Measurements from ENCODE around the gene GRIN3A. TPM values are rescaled to one million over a fixed set of nuclear protein-coding genes. Genes with fewer than 3 reads are reported as not detected.

Gene GRIN3A
- total RNA-seq, 1 experiment from 2014 or later = 0.02 TPM

GRCh38 chr9:101593345-101593744 is 145.1 kb downstream of the GRIN3A start (continued):
- TF ChIP-seq ZNF532 (CRISPR knock-in tag; IDR thresholded peaks at IDR 0.05; ENCODE audit: borderline replicate concordance) (no peak), SMAD3 (CRISPR knock-in tag; IDR thresholded peaks at IDR 0.05; ENCODE audit: borderline replicate concordance) (no peak), NFE2L1 (CRISPR knock-in tag; IDR thresholded peaks at IDR 0.05) (no peak), NFATC4 (CRISPR knock-in tag; IDR thresholded peaks at IDR 0.05) (no peak), CDX4 (CRISPR knock-in tag; IDR thresholded peaks at IDR 0.05; ENCODE audit: borderline replicate concordance) (no peak), ZNF512 (CRISPR knock-in tag; IDR thresholded peaks at IDR 0.05; ENCODE audit: borderline replicate concordance) (no peak), ZNF396 (CRISPR knock-in tag; IDR thresholded peaks at IDR 0.05; ENCODE audit: borderline replicate concordance) (no peak), CREM (CRISPR knock-in tag; IDR thresholded peaks at IDR 0.05) (no peak), GTF2I (CRISPR knock-in tag; conservative IDR thresholded peaks at IDR 0.05) (no peak), NR1H2 (CRISPR knock-in tag; IDR thresholded peaks at IDR 0.05) (no peak)

- no peak overlapping the region for H3K4me3 Mint-ChIP-seq
- H3K4me1 Mint-ChIP-seq = peaks cover 6% of the 10 kb centered on the region
- H3K36me3 Mint-ChIP-seq = no peaks in the 10 kb centered on the region
- ChIA-PET CTCF (interaction anchor here (1.5 kb wide), 2 partner anchors 9 to 144 kb away, joined by 3 to 6 read pairs; no protein-coding TSS in a partner anchor), POLR2A (no interaction called here)
- no peak overlapping the region for H3K27ac Mint-ChIP-seq
- H3K9me3 Mint-ChIP-seq = no peaks in the 10 kb centered on the region
- H3K27me3 Mint-ChIP-seq (ENCODE audit: low read depth) = no peaks in the 10 kb centered on the region; the same call in 1 of the 2 replicates
- ATAC-seq = no peak
- DNase-seq (ENCODE audit: low spot score) = no peak
- no peak for TF ChIP-seq NFYB (CRISPR knock-in tag; conservative IDR thresholded peaks at IDR 0.05; ENCODE audit: low read depth)
- TF ChIP-seq TEAD1 (CRISPR knock-in tag; IDR thresholded peaks at IDR 0.05) = no peak
- no peak for TF ChIP-seq STAT6 (CRISPR knock-in tag; conservative IDR thresholded peaks at IDR 0.05; ENCODE audit: low read depth)
- TF ChIP-seq ZBTB43 (CRISPR knock-in tag; IDR thresholded peaks at IDR 0.05) = no peak
- no peak for TF ChIP-seq ELF4 (CRISPR knock-in tag; IDR thresholded peaks at IDR 0.05; ENCODE audit: low read depth)
- TF ChIP-seq ZNF512 (CRISPR knock-in tag; IDR thresholded peaks at IDR 0.05; ENCODE audit: borderline replicate concordance) = no peak
- no peak for TF ChIP-seq MYBL2 (CRISPR knock-in tag; IDR thresholded peaks at IDR 0.05)
- no peak for TF ChIP-seq FOXP1 (CRISPR knock-in tag; IDR thresholded peaks at IDR 0.05; ENCODE audit: borderline replicate concordance)
- no peak for TF ChIP-seq E2F1 (CRISPR knock-in tag; IDR thresholded peaks at IDR 0.05)
- TF ChIP-seq CTCF (IDR thresholded peaks at IDR 0.05) = no peak
These were observed 145.7 kb downstream of the GRIN3A start for GRCh38 chr9:101592788-101593187.
